VCaP (cell line): ENCODE data around the gene FKBP1A.

Source experiments
- H3K27ac ChIP-seq: fragments of 450-650 bp; 2 replicates; pipeline ENCODE4 v1.5.1; 2017
- CTCF ChIP-seq: fragments of 450-650 bp; conservative IDR thresholded peaks from 2 replicates; pipeline ENCODE4 v1.5.1; 2017; ENCODE audit warnings: mild to moderate bottlenecking, moderate library complexity

Gene FKBP1A

GRCh38 chr20:1392693-1393506 is at the start of gene FKBP1A:
TSS of gene FKBP1A (minus strand) at chr20:1393054. CDS start at chr20:1392998, 56 bp downstream.
- H3K27ac ChIP-seq = peak within 1 kb of the TSS; percentile 90
- 0 out of 2 replicates have a peak, but pooled peaks have one; percentile 13 for TF ChIP-seq CTCF

DNA sequence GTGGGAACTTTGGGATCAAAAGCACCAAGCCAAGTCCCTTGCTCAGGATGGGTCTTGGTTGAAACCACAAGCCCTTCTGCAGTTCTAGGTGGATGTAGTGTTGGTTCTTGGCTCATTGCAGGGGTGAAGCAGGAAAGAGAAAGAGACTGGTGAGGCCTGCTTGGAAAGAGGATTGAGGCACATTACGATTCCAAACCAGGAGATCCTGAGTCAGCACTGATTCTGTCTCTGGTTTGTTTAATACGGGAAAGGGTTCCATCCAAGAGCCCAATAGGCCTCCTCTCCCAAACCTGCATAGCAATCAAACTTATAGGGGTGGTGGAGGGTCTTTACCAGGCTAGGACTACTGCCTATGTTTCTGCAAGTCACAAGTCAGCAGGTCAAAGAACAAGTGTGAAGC is 49.5 kb upstream of the FKBP1A start:
- no peak overlapping the region for H3K27ac ChIP-seq
- no peak for TF ChIP-seq CTCF

- no peak overlapping the region for H3K27ac ChIP-seq
- TF ChIP-seq CTCF = no peak
Measured at GRCh38 chr20:1441133-1441532, 48.3 kb upstream of the FKBP1A start.

- peak; percentile 16; the same call in 1 of the 2 replicates for TF ChIP-seq CTCF
- H3K27ac ChIP-seq = no peak overlapping the region
Measured at GRCh38 chr20:1440024-1440423, 47.2 kb upstream of the FKBP1A start.

- H3K27ac ChIP-seq = no peak overlapping the region
- no peak for TF ChIP-seq CTCF
Measured at GRCh38 chr20:1438361-1438760, 45.5 kb upstream of the FKBP1A start.

DNA sequence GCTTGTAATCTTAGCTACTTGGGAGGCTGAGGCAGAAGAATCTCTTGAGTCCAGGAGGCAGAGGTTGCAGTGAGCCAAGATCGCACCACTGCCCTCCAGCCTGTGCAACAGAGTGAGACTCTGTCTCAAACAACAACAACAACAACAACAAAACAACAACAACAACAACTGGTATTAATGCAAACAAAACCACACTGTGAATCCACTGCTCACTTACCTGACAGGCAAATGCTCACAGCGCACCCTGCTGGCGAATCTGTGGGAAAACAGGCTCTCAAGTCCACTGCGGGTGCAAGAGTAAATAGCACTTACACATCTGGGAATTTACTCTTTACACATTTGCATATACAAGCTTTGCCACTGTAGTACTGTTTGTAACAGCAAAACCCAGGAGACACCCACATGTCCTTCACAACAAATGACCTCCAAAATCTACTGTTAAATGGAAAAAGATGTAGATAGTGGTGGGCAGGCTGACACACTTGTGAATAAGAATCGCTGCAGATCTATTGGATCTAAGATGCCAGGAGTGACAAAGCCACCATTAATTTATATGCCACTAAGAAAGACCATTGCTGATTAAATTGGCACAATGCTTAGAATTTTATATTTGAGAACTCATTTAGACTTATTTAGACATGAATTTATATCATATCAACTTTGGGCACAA is 44.5 kb upstream of the FKBP1A start:
- peak; percentile 96 for TF ChIP-seq CTCF
- H3K27ac ChIP-seq = no peak overlapping the region

DNA sequence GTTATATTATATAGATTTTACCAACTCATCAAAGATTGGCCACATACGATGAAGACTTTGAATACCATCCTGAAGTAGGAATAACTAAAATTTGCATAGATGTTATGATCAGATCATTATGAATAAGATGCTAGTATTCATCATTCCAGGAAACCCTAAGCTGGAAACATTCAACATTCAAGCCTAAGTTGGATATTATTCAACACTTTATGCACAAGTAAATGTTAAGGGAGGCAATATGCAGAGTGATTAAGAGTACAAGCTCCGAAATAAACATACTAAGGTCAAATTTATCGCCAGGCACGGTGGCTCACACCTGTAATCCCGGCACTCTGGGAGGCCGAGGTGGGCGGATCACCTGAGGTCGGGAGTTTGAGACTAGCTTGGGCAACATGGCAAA is 43.4 kb upstream of the FKBP1A start:
- TF ChIP-seq CTCF = no peak
- no peak overlapping the region for H3K27ac ChIP-seq
